B cell (primary cell): ENCODE measurements around the gene HOXC4. TPM values are rescaled to one million over a fixed set of nuclear protein-coding genes. Genes with fewer than 3 reads are reported as not detected.

Source experiments
- ATAC-seq: fragments of 200-7000 bp; cut with Tn5 transposase; one replicate; pipeline ENCODE4 v1.10.0; 2021; ENCODE audit warnings: low read depth, mild to moderate bottlenecking, moderate number of reproducible peaks, moderate library complexity
- CTCF ChIA-PET: fragments of 350-600 bp; sonication (Branson Sonifier 250); formaldehyde crosslinking; loops from one replicate; lab custom pipeline; 2021; ENCODE audit warnings: antibody characterized with exemption, inconsistent platforms; lab: Charles Lee
- POLR2A ChIA-PET: fragments of 350-600 bp; sonication (Branson Sonifier 250); formaldehyde crosslinking; loops from one replicate; lab custom pipeline; 2021; ENCODE audit warnings: antibody characterized with exemption; lab: Charles Lee
- DNase-seq: peaks from one replicate; pipeline ENCODE4 v3.0.0; 2013
- H2AFZ ChIP-seq: 2 replicates; pipeline ENCODE4 v1.6.1; 2012; ENCODE audit warnings: mild to moderate bottlenecking, low read depth, low read length; ENCODE audit not compliant: insufficient read depth, poor library complexity, severe bottlenecking
- H3K27ac ChIP-seq, 2 donors: 1 replicate in 1 of 2; 2 replicates in 1 of 2; pipeline ENCODE4 v1.5.1; 2012 to 2013; ENCODE audit warnings: low read length in 2 of 2, mild to moderate bottlenecking in 2 of 2, moderate library complexity in 1 of 2
- H3K27me3 ChIP-seq, 4 experiments: fragments of 200-600 bp in 1 of 4; sonication (generic) in 1 of 4; replicated peaks in 1 of 4; 1 replicate in 2 of 4; 2 replicates in 2 of 4; pipeline versions ENCODE4 v1.6.1 to v1.7.0; 2013 to 2016; ENCODE audit warnings: low read length in 3 of 4, mild to moderate bottlenecking in 2 of 4, mixed read lengths in 1 of 4, moderate library complexity in 1 of 4; ENCODE audit not compliant: insufficient read depth in 4 of 4, control insufficient read depth in 3 of 4; ENCODE audit errors: control extremely low read depth in 1 of 4
- H3K36me3 ChIP-seq, 2 experiments: replicated peaks in 1 of 2; 1 replicate in 1 of 2; 2 replicates in 1 of 2; pipeline versions ENCODE4 v1.6.1 to v1.7.1; 2013; ENCODE audit warnings: low read length in 1 of 2; ENCODE audit not compliant: insufficient read depth in 2 of 2, control insufficient read depth in 1 of 2; ENCODE audit errors: control extremely low read depth in 1 of 2, extremely low read depth in 1 of 2
- H3K4me1 ChIP-seq, 2 donors: fragments of 200-600 bp in 1 of 2; sonication (generic) in 1 of 2; 1 replicate in 1 of 2; 2 replicates in 1 of 2; pipeline versions ENCODE4 v1.5.1 to v1.6.1; 2013 to 2017; ENCODE audit warnings: low read length in 2 of 2; ENCODE audit not compliant: control insufficient read depth in 2 of 2, insufficient read depth in 2 of 2
- H3K4me2 ChIP-seq: replicated peaks from 2 replicates; pipeline ENCODE3; 2012; ENCODE audit warnings: mild to moderate bottlenecking, low read depth, low read length; ENCODE audit not compliant: poor library complexity, severe bottlenecking
- H3K4me3 ChIP-seq, 5 experiments: fragments of 200-600 bp in 1 of 5; sonication (generic) in 1 of 5; 1 replicate in 3 of 5; 2 replicates in 2 of 5; pipeline versions ENCODE4 v1.5.1 to v1.7.0; 2011 to 2016; ENCODE audit warnings: low read length in 4 of 5, mild to moderate bottlenecking in 4 of 5, low read depth in 2 of 5, control low read depth in 1 of 5, moderate library complexity in 1 of 5; ENCODE audit not compliant: insufficient read depth in 1 of 5; ENCODE audit errors: control extremely low read depth in 1 of 5, extremely low read depth in 1 of 5
- H3K79me2 ChIP-seq: fragments of 200-600 bp; sonication (generic); one replicate; pipeline ENCODE4 v1.6.0; 2016; ENCODE audit warnings: low read length; ENCODE audit not compliant: control insufficient read depth, insufficient read depth
- H3K9ac ChIP-seq: fragments of 200-600 bp; sonication (generic); 2 replicates; pipeline ENCODE4 v1.6.1; 2017; ENCODE audit warnings: mild to moderate bottlenecking, low read length, moderate library complexity
- H3K9me3 ChIP-seq, 3 donors: one replicate each; pipeline versions ENCODE4 v1.6.1 to v1.7.1; 2013; ENCODE audit warnings: low read length in 2 of 3; ENCODE audit not compliant: control insufficient read depth in 2 of 3, insufficient read depth in 1 of 3; ENCODE audit errors: control extremely low read depth in 1 of 3
- H4K20me1 ChIP-seq: 2 replicates; pipeline ENCODE4 v1.6.0; 2012; ENCODE audit warnings: mild to moderate bottlenecking, low read length; ENCODE audit not compliant: insufficient read depth, control insufficient read depth, poor library complexity, severe bottlenecking
- H3K27ac Mint-ChIP-seq: one replicate; pipeline ENCODE4 v1.8.0; 2021; ENCODE audit warnings: mixed read lengths
- H3K27me3 Mint-ChIP-seq: one replicate; pipeline ENCODE4 v1.8.0; 2021; ENCODE audit warnings: mixed read lengths
- H3K4me1 Mint-ChIP-seq: one replicate; pipeline ENCODE4 v1.8.0; 2021; ENCODE audit warnings: mixed read lengths
- H3K4me3 Mint-ChIP-seq: one replicate; pipeline ENCODE4 v1.8.0; 2021; ENCODE audit warnings: mixed read lengths
- H3K9me3 Mint-ChIP-seq: one replicate; pipeline ENCODE4 v1.8.0; 2022; ENCODE audit warnings: mixed read lengths; ENCODE audit not compliant: insufficient read depth
- CTCF ChIP-seq: fragments of 200-600 bp; IDR thresholded peaks from one replicate; pipeline ENCODE4 v1.8.0; 2022; ENCODE audit warnings: antibody characterized with exemption, mild to moderate bottlenecking
- EZH2 ChIP-seq: IDR thresholded peaks from 2 replicates; pipeline ENCODE4 v1.6.1; 2012; ENCODE audit warnings: borderline replicate concordance, low read depth, mild to moderate bottlenecking, moderate library complexity, low read length; ENCODE audit not compliant: insufficient read depth, poor library complexity, severe bottlenecking
- WGBS: methylation state at CpG from one replicate; pipeline ENCODE4 v1.1.5; 2013; ENCODE audit warnings: missing lambda C conversion rate; ENCODE audit not compliant: insufficient coverage; 5-methylcytosine and 5-hydroxymethylcytosine counted together
- intact Hi-C: fragments of 100-400 bp; cut with micrococcal nuclease; formaldehyde crosslinking; loops from one replicate; pipeline ENCODE4 v1.10.0; 2022
- polyA plus RNA-seq: library from polyadenylated mRNA; depleted of rRNA; stranded (reverse); fragments of >200 nt; gene quantifications from 2 replicates; pipeline ENCODE4 v1.2.3, GENCODE V29; 2012
- total RNA-seq, 2 donors: library from RNA; stranded (reverse); fragments of 120-200 nt in 1 of 2; gene quantifications; 1 replicate in 1 of 2; 2 replicates in 1 of 2; pipeline versions ENCODE4 v1.2.3 to v1.2.4, GENCODE V29; 2013 to 2022

The HOXC4 gene
- total and polyA plus RNA-seq, 2 donors (not counting 1 experiment from before 2014, with no cell fraction given): 4.3 to 6.5 TPM

- no peaks in the 10 kb centered on the region for H3K79me2 ChIP-seq
- peaks cover 60% of the 10 kb centered on the region for H3K27me3 Mint-ChIP-seq
- no peak overlapping the region for H3K4me3 ChIP-seq
- no peaks in the 10 kb centered on the region for H3K36me3 ChIP-seq
- H4K20me1 ChIP-seq: no peaks in the 10 kb centered on the region
- H3K4me3 Mint-ChIP-seq: no peak overlapping the region
- H3K27me3 ChIP-seq: peaks cover 0 to 44% (median 25%) of the 10 kb centered on the region in 4 experiments
- H3K27ac Mint-ChIP-seq: no peak overlapping the region
- no peak overlapping the region for H3K27ac ChIP-seq
- H3K4me2 ChIP-seq: no peak overlapping the region
- intact Hi-C loops: no loop called here
- ATAC-seq (no peak), DNase-seq (no peak)
- no peak overlapping the region for H3K9ac ChIP-seq
- H3K9me3 Mint-ChIP-seq: no peaks in the 10 kb centered on the region
- no peak overlapping the region for H2AFZ ChIP-seq
- POLR2A ChIA-PET: interaction anchor here (0.6 kb wide), 1 partner anchor 67 kb away, joined by 8 read pairs; no protein-coding TSS in a partner anchor
- peaks cover 0 to 3% (median 0%) of the 10 kb centered on the region in 3 donors for H3K9me3 ChIP-seq
- H3K4me1 Mint-ChIP-seq: no peaks in the 10 kb centered on the region
- 83% methylated on average over 4 of the region's 7 CpGs for WGBS
- H3K4me1 ChIP-seq: no peaks in the 10 kb centered on the region
- CTCF ChIA-PET: interaction anchor here (0.9 to 1.9 kb wide), 2 partner anchors 10 to 147 kb away, joined by 3 to 4 read pairs; no protein-coding TSS in a partner anchor
- TF ChIP-seq EZH2: no peak
- no peak for TF ChIP-seq CTCF
Measured at GRCh38 chr12:54060975-54061778, 7.5 kb downstream of the HOXC4 start.

GRCh38 chr12:54065677-54066076 is 12.0 kb downstream of the HOXC4 start:
- no peak overlapping the region for H2AFZ ChIP-seq
- peaks cover 52% of the 10 kb centered on the region for H3K27me3 Mint-ChIP-seq
- no peak for TF ChIP-seq CTCF
- no peak for TF ChIP-seq EZH2
- no peaks in the 10 kb centered on the region for H3K79me2 ChIP-seq
- H3K27ac Mint-ChIP-seq: no peak overlapping the region
- H3K4me3 Mint-ChIP-seq: no peak overlapping the region
- no peaks in the 10 kb centered on the region for H3K9me3 Mint-ChIP-seq
- no peak overlapping the region for H3K9ac ChIP-seq
- ATAC-seq (no peak), DNase-seq (no peak)
- no peaks in the 10 kb centered on the region for H4K20me1 ChIP-seq
- ChIA-PET POLR2A (no interaction called here), CTCF (interaction anchor here (1.2 to 2.1 kb wide), 2 partner anchors 34 to 135 kb away, joined by 3 to 6 read pairs; no protein-coding TSS in a partner anchor)
- no peak overlapping the region for H3K27ac ChIP-seq
- H3K36me3 ChIP-seq: no peaks in the 10 kb centered on the region
- H3K4me2 ChIP-seq: no peak overlapping the region
- H3K9me3 ChIP-seq: no peaks in the 10 kb centered on the region
- no peaks in the 10 kb centered on the region for H3K4me1 Mint-ChIP-seq
- intact Hi-C loops: no loop called here
- no peak overlapping the region for H3K4me3 ChIP-seq
- no peaks in the 10 kb centered on the region for H3K4me1 ChIP-seq
- peaks cover 0 to 27% (median 20%) of the 10 kb centered on the region in 4 experiments for H3K27me3 ChIP-seq
